ENCODE measurements around the gene EVX1.

DNA sequence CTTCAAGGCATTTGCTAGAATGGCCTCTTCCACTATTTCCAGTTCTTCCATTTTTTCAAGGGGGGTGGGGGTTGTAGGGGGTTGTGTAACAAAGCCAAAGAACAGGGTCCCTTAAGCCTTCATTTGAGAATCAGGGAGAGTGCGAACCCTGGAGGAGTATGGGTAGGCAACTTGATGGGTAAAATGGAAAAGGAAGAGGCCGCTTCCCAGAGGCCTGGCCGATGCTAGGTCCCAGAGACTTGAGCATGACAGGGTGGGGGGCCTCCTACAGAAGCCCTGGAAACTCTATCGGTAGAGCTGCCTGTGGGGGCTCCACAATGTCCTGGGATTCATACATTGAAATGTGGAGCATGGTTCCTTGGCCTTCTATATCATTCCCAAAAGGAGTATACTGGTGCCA is 33.6 kb upstream of the EVX1 start:
- no peak for TF ChIP-seq CTCF (IDR thresholded peaks at IDR 0.05; ENCODE audit: insufficient read depth, low read length, poor library complexity, severe bottlenecking)
- TF ChIP-seq EZH2phosphoT487 (conservative IDR thresholded peaks at IDR 0.05; ENCODE audit: low read length): no peak
